Ishikawa (cell line): Measurements from ENCODE around the gene BABAM2.

Experiments used
- CEBPB ChIP-seq: IDR thresholded peaks from 2 replicates; pipeline ENCODE4 v1.6.1; 2012
- CREB1 ChIP-seq: IDR thresholded peaks from 2 replicates; pipeline ENCODE4 v1.6.1; 2012; ENCODE audit warnings: low read depth
- EGR1 ChIP-seq: IDR thresholded peaks from 2 replicates; pipeline ENCODE4 v1.6.1; 2012
- EP300 ChIP-seq: IDR thresholded peaks from 2 replicates; pipeline ENCODE4 v1.6.1; 2012; ENCODE audit warnings: borderline replicate concordance
- FOXM1 ChIP-seq: IDR thresholded peaks from 2 replicates; pipeline ENCODE4 v1.6.1; 2012; ENCODE audit warnings: low read depth, borderline replicate concordance
- NFIC ChIP-seq: IDR thresholded peaks from 2 replicates; pipeline ENCODE4 v1.6.1; 2012
- RAD21 ChIP-seq: IDR thresholded peaks from 2 replicates; pipeline ENCODE4 v1.6.1; 2012; ENCODE audit warnings: low read depth
- TAF1 ChIP-seq: IDR thresholded peaks from 2 replicates; pipeline ENCODE4 v1.6.1; 2012; ENCODE audit warnings: low read depth, mild to moderate bottlenecking
- TCF12 ChIP-seq: IDR thresholded peaks from 2 replicates; pipeline ENCODE4 v1.6.1; 2012; ENCODE audit warnings: low read depth
- TEAD4 ChIP-seq: IDR thresholded peaks from 2 replicates; pipeline ENCODE4 v1.6.1; 2012
- YY1 ChIP-seq: IDR thresholded peaks from 2 replicates; pipeline ENCODE4 v1.6.1; 2012; ENCODE audit warnings: low read depth
- ZBTB7A ChIP-seq: IDR thresholded peaks from 2 replicates; pipeline ENCODE4 v1.6.1; 2012; ENCODE audit warnings: low read depth
- TF ChIP-seq, protein P1 (sequence below): IDR thresholded peaks from 2 replicates; pipeline ENCODE4 v1.6.1; 2012
- TF ChIP-seq, protein P2 (sequence below): IDR thresholded peaks from 2 replicates; pipeline ENCODE4 v1.6.1; 2012
- TF ChIP-seq, protein P3 (sequence below): IDR thresholded peaks from 2 replicates; pipeline ENCODE4 v1.6.1; 2012; ENCODE audit warnings: low read depth, mild to moderate bottlenecking

Gene BABAM2

DNA sequence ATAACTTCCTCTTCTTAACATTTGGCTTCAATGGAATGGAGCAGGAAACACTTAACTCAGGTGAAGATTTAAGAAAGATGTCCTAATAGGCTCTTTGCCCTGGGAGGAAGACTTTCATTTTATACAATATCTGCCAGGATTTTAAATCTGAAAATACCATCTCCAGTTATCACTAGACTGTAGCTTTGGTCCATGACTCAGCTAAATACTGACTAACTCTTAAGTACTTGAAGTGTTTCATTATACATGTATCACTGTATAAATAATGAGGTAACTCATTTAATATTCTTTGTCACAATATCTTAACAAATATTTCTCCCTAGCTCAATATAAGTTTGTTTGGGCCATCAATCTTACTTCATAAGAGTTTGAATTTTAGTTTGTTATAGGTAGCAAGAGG lies 35.1 kb upstream of the BABAM2 start:
- TF ChIP-seq EP300 (no peak), NFIC (no peak), TEAD4 (no peak), RAD21 (no peak)
- TF ChIP-seq, protein P1, sequence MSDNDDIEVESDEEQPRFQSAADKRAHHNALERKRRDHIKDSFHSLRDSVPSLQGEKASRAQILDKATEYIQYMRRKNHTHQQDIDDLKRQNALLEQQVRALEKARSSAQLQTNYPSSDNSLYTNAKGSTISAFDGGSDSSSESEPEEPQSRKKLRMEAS: no peak
- TF ChIP-seq, protein P2, sequence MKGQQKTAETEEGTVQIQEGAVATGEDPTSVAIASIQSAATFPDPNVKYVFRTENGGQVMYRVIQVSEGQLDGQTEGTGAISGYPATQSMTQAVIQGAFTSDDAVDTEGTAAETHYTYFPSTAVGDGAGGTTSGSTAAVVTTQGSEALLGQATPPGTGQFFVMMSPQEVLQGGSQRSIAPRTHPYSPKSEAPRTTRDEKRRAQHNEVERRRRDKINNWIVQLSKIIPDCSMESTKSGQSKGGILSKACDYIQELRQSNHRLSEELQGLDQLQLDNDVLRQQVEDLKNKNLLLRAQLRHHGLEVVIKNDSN: no peak

DNA sequence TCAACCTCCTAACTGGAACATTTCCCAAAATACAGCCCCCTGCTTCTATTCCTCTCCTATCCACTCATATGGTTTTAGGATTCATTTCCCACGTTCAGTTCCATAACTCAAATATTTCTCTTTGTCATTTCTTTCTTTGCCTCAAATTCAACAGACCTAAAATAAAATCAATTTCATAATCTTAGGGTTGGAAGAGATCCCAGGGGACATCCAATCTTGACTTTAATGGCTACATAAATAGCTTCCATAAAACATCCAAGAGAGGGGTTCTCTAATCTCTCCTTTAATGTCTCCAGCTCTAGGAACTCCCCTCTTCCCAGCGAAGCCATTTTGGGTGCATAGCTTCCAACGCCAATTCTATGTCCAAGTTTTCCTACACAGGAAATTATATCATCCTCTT lies 34.1 kb upstream of the BABAM2 start:
- TF ChIP-seq ZBTB7A (no peak), CREB1 (no peak), TCF12 (no peak), FOXM1 (no peak), YY1 (no peak), EGR1 (no peak)
- TF ChIP-seq, protein P3, sequence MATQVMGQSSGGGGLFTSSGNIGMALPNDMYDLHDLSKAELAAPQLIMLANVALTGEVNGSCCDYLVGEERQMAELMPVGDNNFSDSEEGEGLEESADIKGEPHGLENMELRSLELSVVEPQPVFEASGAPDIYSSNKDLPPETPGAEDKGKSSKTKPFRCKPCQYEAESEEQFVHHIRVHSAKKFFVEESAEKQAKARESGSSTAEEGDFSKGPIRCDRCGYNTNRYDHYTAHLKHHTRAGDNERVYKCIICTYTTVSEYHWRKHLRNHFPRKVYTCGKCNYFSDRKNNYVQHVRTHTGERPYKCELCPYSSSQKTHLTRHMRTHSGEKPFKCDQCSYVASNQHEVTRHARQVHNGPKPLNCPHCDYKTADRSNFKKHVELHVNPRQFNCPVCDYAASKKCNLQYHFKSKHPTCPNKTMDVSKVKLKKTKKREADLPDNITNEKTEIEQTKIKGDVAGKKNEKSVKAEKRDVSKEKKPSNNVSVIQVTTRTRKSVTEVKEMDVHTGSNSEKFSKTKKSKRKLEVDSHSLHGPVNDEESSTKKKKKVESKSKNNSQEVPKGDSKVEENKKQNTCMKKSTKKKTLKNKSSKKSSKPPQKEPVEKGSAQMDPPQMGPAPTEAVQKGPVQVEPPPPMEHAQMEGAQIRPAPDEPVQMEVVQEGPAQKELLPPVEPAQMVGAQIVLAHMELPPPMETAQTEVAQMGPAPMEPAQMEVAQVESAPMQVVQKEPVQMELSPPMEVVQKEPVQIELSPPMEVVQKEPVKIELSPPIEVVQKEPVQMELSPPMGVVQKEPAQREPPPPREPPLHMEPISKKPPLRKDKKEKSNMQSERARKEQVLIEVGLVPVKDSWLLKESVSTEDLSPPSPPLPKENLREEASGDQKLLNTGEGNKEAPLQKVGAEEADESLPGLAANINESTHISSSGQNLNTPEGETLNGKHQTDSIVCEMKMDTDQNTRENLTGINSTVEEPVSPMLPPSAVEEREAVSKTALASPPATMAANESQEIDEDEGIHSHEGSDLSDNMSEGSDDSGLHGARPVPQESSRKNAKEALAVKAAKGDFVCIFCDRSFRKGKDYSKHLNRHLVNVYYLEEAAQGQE: no peak
- TF ChIP-seq, protein P2: no peak

DNA sequence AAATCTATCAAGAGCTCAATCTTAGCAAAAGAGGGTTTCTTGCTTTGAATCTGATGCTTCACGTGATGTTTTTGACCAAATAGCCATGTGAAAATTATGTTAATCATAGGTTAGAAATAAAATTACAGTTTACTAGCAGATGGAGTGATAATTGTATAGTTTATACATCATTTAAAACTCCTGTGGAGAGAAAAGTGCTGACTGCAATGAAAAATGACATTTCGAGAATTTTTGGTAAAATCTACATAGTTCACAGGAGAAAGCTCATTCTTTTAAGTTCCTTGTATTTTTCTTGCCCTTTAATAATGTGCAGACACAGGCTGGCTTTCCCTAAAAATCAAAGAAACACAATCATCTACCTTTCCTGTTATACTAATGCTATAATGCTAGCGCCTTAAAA lies 33.6 kb upstream of the BABAM2 start:
- TF ChIP-seq TCF12: no peak

DNA sequence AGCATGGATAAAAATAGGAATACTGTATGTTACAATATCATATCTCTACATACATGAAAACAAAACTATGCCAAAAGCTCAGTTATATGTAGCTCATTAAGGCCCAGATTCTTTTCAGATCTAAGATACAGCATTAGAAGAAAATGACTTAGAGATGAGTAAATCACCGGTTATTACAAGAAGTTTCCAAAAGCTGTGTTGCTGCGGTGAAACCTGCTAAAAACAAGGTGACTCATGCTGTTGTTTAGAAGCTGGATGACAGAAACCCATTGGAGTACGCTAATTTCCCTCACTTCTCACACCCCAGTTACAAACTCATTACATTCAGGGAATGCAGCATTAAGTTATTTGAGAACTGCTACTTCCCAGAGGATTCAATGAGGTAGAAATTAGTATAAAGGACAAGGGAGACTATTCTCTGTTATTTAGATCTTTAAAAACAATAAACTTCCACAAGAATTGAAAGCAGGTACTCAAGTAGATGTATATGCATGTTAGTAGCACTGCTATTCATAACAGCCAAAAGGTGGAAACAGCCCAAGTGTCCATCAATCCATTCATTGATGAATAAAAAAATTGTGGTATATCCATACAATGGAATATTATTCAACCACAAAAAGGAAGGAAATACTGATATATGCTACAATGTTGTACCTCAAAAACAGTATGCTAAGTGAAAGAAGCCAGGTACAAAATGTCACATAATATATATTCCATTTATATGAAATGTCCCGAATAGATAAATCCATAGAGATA lies 32.9 kb upstream of the BABAM2 start:
- TF ChIP-seq CREB1: no peak
- no peak for TF ChIP-seq NFIC
- TF ChIP-seq TEAD4: no peak
- TF ChIP-seq CEBPB: no peak
- TF ChIP-seq RAD21: no peak
- TF ChIP-seq, protein P2: no peak
- TF ChIP-seq TAF1: no peak
- TF ChIP-seq EGR1: no peak
- TF ChIP-seq, protein P3: no peak
- TF ChIP-seq EP300: no peak
- no peak for TF ChIP-seq TCF12
- no peak for TF ChIP-seq YY1
- TF ChIP-seq, protein P1: no peak
- no peak for TF ChIP-seq ZBTB7A
- no peak for TF ChIP-seq FOXM1

DNA sequence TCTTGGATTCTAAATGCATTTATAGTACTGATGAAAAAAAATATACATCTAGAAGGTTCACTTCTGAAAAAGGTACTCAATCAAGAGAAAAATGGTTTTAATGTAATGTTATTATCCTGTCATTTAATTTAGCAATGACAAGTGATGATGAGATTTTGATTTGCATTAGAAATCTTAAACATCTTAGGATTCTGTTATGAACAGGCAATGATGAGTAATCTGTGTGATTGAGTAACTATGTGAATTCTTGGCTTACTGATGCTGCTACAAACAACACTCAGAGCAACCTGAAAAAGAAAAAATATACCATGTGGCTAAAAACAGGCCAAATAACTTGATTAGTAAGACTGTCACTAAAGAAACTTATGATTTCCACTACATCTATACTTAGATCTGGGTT lies 30.4 kb upstream of the BABAM2 start:
- TF ChIP-seq TEAD4 (no peak), CEBPB (no peak), CREB1 (no peak), ZBTB7A (no peak), YY1 (no peak), EP300 (no peak), EGR1 (no peak), FOXM1 (no peak), NFIC (no peak), RAD21 (no peak), TAF1 (no peak)
- TF ChIP-seq, protein P2: no peak
- TF ChIP-seq, protein P3: no peak
